K562 (cell line): ENCODE results near the gene PRDM15. TPM values are rescaled to one million over a fixed set of nuclear protein-coding genes. Genes with fewer than 3 reads are reported as not detected.

Experiments used
- DACH1 ChIP-seq: fragments of 450-650 bp; IDR thresholded peaks from 2 replicates; pipeline ENCODE4 v1.6.1; 2018; ENCODE audit not compliant: partially characterized antibody
- FUS ChIP-seq: fragments of 200-400 bp; formaldehyde crosslinking; optimal IDR thresholded peaks from 2 replicates; pipeline ENCODE3; 2017; ENCODE audit warnings: low read depth, low read length
- GATAD2A ChIP-seq: fragments of 450-650 bp; IDR thresholded peaks from 2 replicates; pipeline ENCODE4 v1.6.1; 2017
- GMEB1 ChIP-seq: fragments of 250-450 bp; sonication (Bioruptor Pico); IDR thresholded peaks from 2 replicates; pipeline ENCODE4 v1.4.0; 2020; ENCODE audit warnings: mild to moderate bottlenecking
- RAD21 ChIP-seq, 2 experiments: fragments of 250-450 bp in 1 of 2; fragments of 450-650 bp in 1 of 2; sonication (Bioruptor Pico) in 1 of 2; formaldehyde crosslinking in 1 of 2; IDR thresholded peaks in 1 of 2; conservative IDR thresholded peaks in 1 of 2; 2 replicates each; pipeline versions ENCODE4 v1.4.0 to v1.8.0; 2020 to 2022; ENCODE audit warnings: mild to moderate bottlenecking in 2 of 2, moderate library complexity in 1 of 2
- SMAD4 ChIP-seq: fragments of 250-450 bp; sonication (Bioruptor Pico); conservative IDR thresholded peaks from 2 replicates; pipeline ENCODE4 v1.8.0; 2021; ENCODE audit warnings: inconsistent platforms, mild to moderate bottlenecking, moderate library complexity
- SP1 ChIP-seq: sonication (generic); formaldehyde crosslinking; IDR thresholded peaks from 2 replicates; pipeline ENCODE4 v1.8.1; 2022; ENCODE audit warnings: mild to moderate bottlenecking, missing genetic modification reagents
- YY1 ChIP-seq, 3 experiments: IDR thresholded peaks; 2 replicates each; pipeline ENCODE4 v1.6.1; 2011; ENCODE audit warnings: low read length in 2 of 3, mild to moderate bottlenecking in 2 of 3, moderate library complexity in 2 of 3, borderline replicate concordance in 1 of 3, control low read depth in 1 of 3, low read depth in 1 of 3; ENCODE audit not compliant: insufficient read depth in 3 of 3, insufficient replicate concordance in 2 of 3, control insufficient read depth in 1 of 3, insufficient read length in 1 of 3; ENCODE audit errors: extremely low read depth in 1 of 3
- ZC3H8 ChIP-seq: fragments of 450-650 bp; IDR thresholded peaks from 2 replicates; pipeline ENCODE4 v1.6.1; 2017
- ZNF212 ChIP-seq: fragments of 450-650 bp; formaldehyde crosslinking; IDR thresholded peaks from 2 replicates; pipeline ENCODE4 v1.4.0; 2020; ENCODE audit warnings: mild to moderate bottlenecking
- ZNF668 ChIP-seq: fragments of 250-450 bp; sonication (Bioruptor Pico); IDR thresholded peaks from 2 replicates; pipeline ENCODE4 v1.8.0; 2022; ENCODE audit warnings: mild to moderate bottlenecking, inconsistent platforms
- ZNF707 ChIP-seq: fragments of 250-450 bp; sonication (Bioruptor Pico); conservative IDR thresholded peaks from 2 replicates; pipeline ENCODE4 v1.8.0; 2022; ENCODE audit warnings: inconsistent platforms, mild to moderate bottlenecking, moderate library complexity
- polyA plus RNA-seq, 8 experiments: library from polyadenylated mRNA; depleted of rRNA in 4 of 8; stranded (reverse) in 5 of 8; unstranded in 3 of 8; fragments of >200 nt; fragmentation: Nextera tagmentation in 2 of 8; fragmentation: Illumina TruSeq in 1 of 8; extraction: Ambion mirVana in 2 of 8; extraction: Trizol in 1 of 8; gene quantifications; 2 replicates each; pipeline versions ENCODE4 v1.2.1 to v1.2.3, GENCODE V29; 2011 to 2014; ENCODE audit warnings: inconsistent platforms in 1 of 8, missing spikeins in 1 of 8
- total RNA-seq, 7 experiments: library from RNA; depleted of rRNA in 6 of 7; stranded (reverse); fragments of >200 nt in 6 of 7; fragmentation: Illumina TruSeq in 2 of 7; extraction: Trizol in 2 of 7; gene quantifications; 2 replicates each; pipeline versions ENCODE4 v1.2.1 to v1.2.3, GENCODE V29; 2011 to 2021; ENCODE audit warnings: low replicate concordance in 1 of 7
- TF ChIP-seq, protein P1 (sequence below): fragments of 450-650 bp; formaldehyde crosslinking; IDR thresholded peaks from 2 replicates; pipeline ENCODE4 v1.4.0; 2020; ENCODE audit warnings: mild to moderate bottlenecking
- TF ChIP-seq, protein P2 (sequence below): fragments of 450-650 bp; formaldehyde crosslinking; IDR thresholded peaks from 2 replicates; pipeline ENCODE4 v1.4.0; 2022; ENCODE audit warnings: missing genetic modification characterization

The PRDM15 gene
- total and polyA plus RNA-seq, 9 of the 15 experiments (the other 6 are each of a cell fraction or from before 2014, with no cell fraction given), result 0.93 to 9.2 (median 6.2) TPM

DNA sequence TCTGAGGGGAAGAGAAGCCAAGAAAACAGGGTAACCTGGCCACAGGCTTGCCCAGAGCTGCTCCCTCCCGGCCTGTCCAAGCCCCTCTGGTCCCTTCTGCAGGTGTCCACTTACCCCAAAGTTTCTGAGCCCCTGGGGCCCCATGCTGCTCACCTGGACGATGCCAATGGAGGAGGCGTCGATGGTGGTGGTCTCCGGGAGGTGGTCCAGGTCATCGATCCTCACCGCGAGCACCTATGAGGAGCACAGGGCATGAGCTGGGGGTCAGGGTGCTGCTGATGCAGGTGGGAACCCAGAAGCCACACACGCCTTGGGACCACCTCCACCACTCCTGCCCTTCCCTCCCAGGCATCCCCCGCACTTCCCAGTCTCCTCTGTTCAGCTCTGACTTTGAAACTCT lies 74.8 kb downstream of the PRDM15 start (continued):
- TF ChIP-seq, protein P1, sequence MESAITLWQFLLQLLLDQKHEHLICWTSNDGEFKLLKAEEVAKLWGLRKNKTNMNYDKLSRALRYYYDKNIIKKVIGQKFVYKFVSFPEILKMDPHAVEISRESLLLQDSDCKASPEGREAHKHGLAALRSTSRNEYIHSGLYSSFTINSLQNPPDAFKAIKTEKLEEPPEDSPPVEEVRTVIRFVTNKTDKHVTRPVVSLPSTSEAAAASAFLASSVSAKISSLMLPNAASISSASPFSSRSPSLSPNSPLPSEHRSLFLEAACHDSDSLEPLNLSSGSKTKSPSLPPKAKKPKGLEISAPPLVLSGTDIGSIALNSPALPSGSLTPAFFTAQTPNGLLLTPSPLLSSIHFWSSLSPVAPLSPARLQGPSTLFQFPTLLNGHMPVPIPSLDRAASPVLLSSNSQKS (CRISPR knock-in tag), result no peak
- TF ChIP-seq ZNF707, result no peak
- no peak for TF ChIP-seq SP1 (CRISPR knock-in tag)
- TF ChIP-seq DACH1, result no peak
- no peak for TF ChIP-seq SMAD4
- no peak for TF ChIP-seq GATAD2A
- TF ChIP-seq ZNF668 (CRISPR knock-in tag), result no peak
- no peak for TF ChIP-seq GMEB1
- TF ChIP-seq, protein P2, sequence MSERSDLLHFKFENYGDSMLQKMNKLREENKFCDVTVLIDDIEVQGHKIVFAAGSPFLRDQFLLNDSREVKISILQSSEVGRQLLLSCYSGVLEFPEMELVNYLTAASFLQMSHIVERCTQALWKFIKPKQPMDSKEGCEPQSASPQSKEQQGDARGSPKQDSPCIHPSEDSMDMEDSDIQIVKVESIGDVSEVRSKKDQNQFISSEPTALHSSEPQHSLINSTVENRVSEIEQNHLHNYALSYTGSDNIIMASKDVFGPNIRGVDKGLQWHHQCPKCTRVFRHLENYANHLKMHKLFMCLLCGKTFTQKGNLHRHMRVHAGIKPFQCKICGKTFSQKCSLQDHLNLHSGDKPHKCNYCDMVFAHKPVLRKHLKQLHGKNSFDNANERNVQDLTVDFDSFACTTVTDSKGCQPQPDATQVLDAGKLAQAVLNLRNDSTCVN (CRISPR knock-in tag), result no peak
- no peak for TF ChIP-seq ZC3H8
- TF ChIP-seq RAD21 (CRISPR knock-in tag; conservative IDR thresholded peaks at IDR 0.05 in 1 of 2, IDR thresholded peaks at IDR 0.05 in 1 of 2), result no peak
- no peak for TF ChIP-seq YY1 (IDR thresholded peaks at IDR 0.05; ENCODE audit: borderline replicate concordance in 1 of 3, control insufficient read depth in 1 of 3, extremely low read depth in 1 of 3, insufficient read depth in 3 of 3, insufficient read length in 1 of 3, insufficient replicate concordance in 2 of 3, low read depth in 1 of 3, low read length in 2 of 3)
- no peak for TF ChIP-seq FUS
- no peak for TF ChIP-seq ZNF212 (CRISPR knock-in tag)
- TF ChIP-seq, all 486 proteins: peak for 0
